Sigmoid colon (tissue), 4 donors: ENCODE results near the gene KRTAP9-7.

Experiments used
- CTCF ChIP-seq, 4 experiments: fragments of 450-650 bp in 3 of 4; fragments of 200-600 bp in 1 of 4; IDR thresholded peaks; one replicate each; pipeline ENCODE4 v1.5.1; 2016 to 2019; ENCODE audit warnings: antibody characterized with exemption in 4 of 4, mild to moderate bottlenecking in 3 of 4, moderate library complexity in 2 of 4
- EP300 ChIP-seq, 4 donors: sonication (generic); formaldehyde crosslinking; IDR thresholded peaks; one replicate each; pipeline ENCODE4 v1.6.1; 2017; ENCODE audit warnings: antibody characterized with exemption in 4 of 4
- POLR2A ChIP-seq, 2 donors: fragments of 450-650 bp; IDR thresholded peaks; one replicate each; pipeline ENCODE4 v1.6.1; 2016; ENCODE audit warnings: antibody characterized with exemption in 2 of 2, mild to moderate bottlenecking in 2 of 2, moderate library complexity in 2 of 2
- POLR2AphosphoS5 ChIP-seq, 4 donors: sonication (generic); formaldehyde crosslinking; IDR thresholded peaks; one replicate each; pipeline ENCODE4 v1.6.1; 2017; ENCODE audit warnings: antibody characterized with exemption in 4 of 4

GRCh38 chr17:41304091-41304490, 28.6 kb downstream of the KRTAP9-7 start:
- TF ChIP-seq EP300 (IDR thresholded peaks at IDR 0.05) (no peak), POLR2A (IDR thresholded peaks at IDR 0.05) (no peak), CTCF (IDR thresholded peaks at IDR 0.05) (no peak), POLR2AphosphoS5 (IDR thresholded peaks at IDR 0.05) (no peak)
